HUES48 (cell line): Measurements from ENCODE around the gene NCOA1.

Experiments used
- H3K27ac ChIP-seq: one replicate; pipeline ENCODE4 v1.7.0; 2013; ENCODE audit warnings: low read depth, low read length, inconsistent platforms
- H3K27me3 ChIP-seq: 2 replicates; pipeline ENCODE4 v1.6.1; 2013; ENCODE audit warnings: mild to moderate bottlenecking, low read length; ENCODE audit not compliant: control insufficient read depth, insufficient read depth
- H3K36me3 ChIP-seq: 2 replicates; pipeline ENCODE4 v1.6.1; 2013; ENCODE audit warnings: low read length; ENCODE audit not compliant: control insufficient read depth, insufficient read depth
- H3K4me1 ChIP-seq: 2 replicates; pipeline ENCODE4 v1.6.1; 2013; ENCODE audit warnings: mild to moderate bottlenecking, low read length; ENCODE audit not compliant: control insufficient read depth, insufficient read depth
- H3K4me3 ChIP-seq: 2 replicates; pipeline ENCODE4 v1.5.1; 2013; ENCODE audit warnings: mild to moderate bottlenecking, low read depth, low read length
- H3K9ac ChIP-seq: 2 replicates; pipeline ENCODE4 v1.6.1; 2013; ENCODE audit warnings: mild to moderate bottlenecking, low read depth, low read length, moderate library complexity
- H3K9me3 ChIP-seq: 2 replicates; pipeline ENCODE4 v1.6.1; 2013; ENCODE audit warnings: low read length; ENCODE audit not compliant: control insufficient read depth, insufficient read depth

NCOA1 gene

GRCh38 chr2:24691806-24692205 lies 200.8 kb downstream of the NCOA1 start:
- no peaks in the 10 kb centered on the region for H3K4me1 ChIP-seq
- H3K36me3 ChIP-seq, result no peaks in the 10 kb centered on the region
- H3K27me3 ChIP-seq, result no peaks in the 10 kb centered on the region
- no peaks in the 10 kb centered on the region for H3K9me3 ChIP-seq
- no peak overlapping the region for H3K27ac ChIP-seq
- H3K9ac ChIP-seq, result no peak overlapping the region
- H3K4me3 ChIP-seq, result no peak overlapping the region

- no peaks in the 10 kb centered on the region for H3K9me3 ChIP-seq
- H3K36me3 ChIP-seq, result no peaks in the 10 kb centered on the region
- no peak overlapping the region for H3K9ac ChIP-seq
- H3K27me3 ChIP-seq, result no peaks in the 10 kb centered on the region
- peaks cover 2% of the 10 kb centered on the region for H3K4me1 ChIP-seq
- no peak overlapping the region for H3K27ac ChIP-seq
- H3K4me3 ChIP-seq, result no peak overlapping the region
Observed at GRCh38 chr2:24697792-24698191, 206.7 kb downstream of the NCOA1 start.

- H3K27ac ChIP-seq, result peak overlapping the region; percentile 26
- H3K9ac ChIP-seq, result no peak overlapping the region
- H3K36me3 ChIP-seq, result no peaks in the 10 kb centered on the region
- H3K4me3 ChIP-seq, result no peak overlapping the region
- H3K27me3 ChIP-seq, result no peaks in the 10 kb centered on the region
- peaks cover 14% of the 10 kb centered on the region for H3K4me1 ChIP-seq
- H3K9me3 ChIP-seq, result no peaks in the 10 kb centered on the region
Observed at GRCh38 chr2:24702800-24703199, 211.7 kb downstream of the NCOA1 start.

GRCh38 chr2:24704692-24705091 lies 213.6 kb downstream of the NCOA1 start:
- no peak overlapping the region for H3K27ac ChIP-seq
- peaks cover 14% of the 10 kb centered on the region for H3K4me1 ChIP-seq
- no peak overlapping the region for H3K4me3 ChIP-seq
- no peaks in the 10 kb centered on the region for H3K27me3 ChIP-seq
- no peaks in the 10 kb centered on the region for H3K9me3 ChIP-seq
- no peak overlapping the region for H3K9ac ChIP-seq
- no peaks in the 10 kb centered on the region; the same call in 1 of the 2 replicates for H3K36me3 ChIP-seq

GRCh38 chr2:24707143-24707542 lies 216.1 kb downstream of the NCOA1 start:
- H3K27ac ChIP-seq, result no peak overlapping the region
- no peaks in the 10 kb centered on the region; the same call in none of the 2 replicates for H3K36me3 ChIP-seq
- no peaks in the 10 kb centered on the region for H3K27me3 ChIP-seq
- H3K4me3 ChIP-seq, result no peak overlapping the region
- H3K9ac ChIP-seq, result no peak overlapping the region
- peaks cover 14% of the 10 kb centered on the region for H3K4me1 ChIP-seq
- no peaks in the 10 kb centered on the region for H3K9me3 ChIP-seq

GRCh38 chr2:24708537-24709152 lies 217.6 kb downstream of the NCOA1 start:
- peaks cover 7% of the 10 kb centered on the region for H3K4me1 ChIP-seq
- H3K9me3 ChIP-seq, result no peaks in the 10 kb centered on the region
- no peak overlapping the region for H3K27ac ChIP-seq
- no peak overlapping the region for H3K9ac ChIP-seq
- no peak overlapping the region for H3K4me3 ChIP-seq
- no peaks in the 10 kb centered on the region; the same call in none of the 2 replicates for H3K36me3 ChIP-seq
- H3K27me3 ChIP-seq, result no peaks in the 10 kb centered on the region

- H3K27me3 ChIP-seq, result no peaks in the 10 kb centered on the region
- no peak overlapping the region for H3K27ac ChIP-seq
- peaks cover 7% of the 10 kb centered on the region for H3K4me1 ChIP-seq
- H3K9me3 ChIP-seq, result no peaks in the 10 kb centered on the region
- H3K36me3 ChIP-seq, result no peaks in the 10 kb centered on the region; the same call in none of the 2 replicates
- no peak overlapping the region for H3K9ac ChIP-seq
- no peak overlapping the region for H3K4me3 ChIP-seq
Observed at GRCh38 chr2:24710806-24711205, 219.8 kb downstream of the NCOA1 start.

GRCh38 chr2:24711865-24712264 lies 220.8 kb downstream of the NCOA1 start:
- H3K9me3 ChIP-seq, result no peaks in the 10 kb centered on the region
- H3K4me1 ChIP-seq, result peaks cover 4% of the 10 kb centered on the region
- no peak overlapping the region for H3K27ac ChIP-seq
- H3K4me3 ChIP-seq, result no peak overlapping the region
- H3K9ac ChIP-seq, result no peak overlapping the region
- no peaks in the 10 kb centered on the region; the same call in none of the 2 replicates for H3K36me3 ChIP-seq
- no peaks in the 10 kb centered on the region for H3K27me3 ChIP-seq

- Histone ChIP-seq H3K4me3 (no peak overlapping the region), H3K9me3 (no peaks in the 10 kb centered on the region), H3K27ac (no peak overlapping the region), H3K36me3 (no peaks in the 10 kb centered on the region; the same call in none of the 2 replicates), H3K4me1 (no peaks in the 10 kb centered on the region), H3K9ac (no peak overlapping the region), H3K27me3 (no peaks in the 10 kb centered on the region)
Observed at GRCh38 chr2:24712296-24712695, 221.2 kb downstream of the NCOA1 start.

- no peaks in the 10 kb centered on the region for H3K4me1 ChIP-seq
- no peaks in the 10 kb centered on the region for H3K36me3 ChIP-seq
- no peaks in the 10 kb centered on the region for H3K9me3 ChIP-seq
- no peak overlapping the region for H3K9ac ChIP-seq
- H3K4me3 ChIP-seq, result no peak overlapping the region
- no peak overlapping the region for H3K27ac ChIP-seq
- H3K27me3 ChIP-seq, result no peaks in the 10 kb centered on the region
Observed at GRCh38 chr2:24717263-24717951, 226.4 kb downstream of the NCOA1 start.

- no peak overlapping the region for H3K9ac ChIP-seq
- no peak overlapping the region for H3K27ac ChIP-seq
- H3K27me3 ChIP-seq, result no peaks in the 10 kb centered on the region
- H3K4me1 ChIP-seq, result no peaks in the 10 kb centered on the region
- H3K36me3 ChIP-seq, result no peaks in the 10 kb centered on the region
- H3K4me3 ChIP-seq, result no peak overlapping the region
- H3K9me3 ChIP-seq, result no peaks in the 10 kb centered on the region
Observed at GRCh38 chr2:24720310-24720709, 229.3 kb downstream of the NCOA1 start.
